GM23248 (cell line): ENCODE data around the gene DNAH14. TPM values are rescaled to one million over a fixed set of nuclear protein-coding genes. Genes with fewer than 3 reads are reported as not detected.

Source experiments
- DNase-seq: peaks from one replicate; pipeline ENCODE4 v3.0.0-alpha.2; 2015
- H2AFZ ChIP-seq: fragments of 200-600 bp; sonication (generic); 2 replicates; pipeline ENCODE4 v1.6.1; 2016; ENCODE audit warnings: antibody characterized with exemption
- H3F3A ChIP-seq: fragments of 200-600 bp; sonication (generic); 2 replicates; pipeline ENCODE4 v1.6.1; 2016; ENCODE audit warnings: mild to moderate bottlenecking, antibody characterized with exemption, mixed run types; ENCODE audit not compliant: insufficient read depth
- H3K27ac ChIP-seq: fragments of 200-600 bp; sonication (generic); 2 replicates; pipeline ENCODE4 v1.5.1; 2016; ENCODE audit warnings: mild to moderate bottlenecking
- H3K27me3 ChIP-seq: fragments of 200-600 bp; sonication (generic); replicated peaks from 2 replicates; pipeline ENCODE4 v1.6.1; 2016; ENCODE audit warnings: mild to moderate bottlenecking; ENCODE audit not compliant: insufficient read depth
- H3K36me3 ChIP-seq: fragments of 200-600 bp; sonication (generic); 2 replicates; pipeline ENCODE4 v1.6.1; 2016; ENCODE audit warnings: low read depth, mild to moderate bottlenecking
- H3K4me1 ChIP-seq: fragments of 200-600 bp; sonication (generic); 2 replicates; pipeline ENCODE4 v1.6.1; 2016; ENCODE audit warnings: mild to moderate bottlenecking; ENCODE audit not compliant: insufficient read depth
- H3K4me2 ChIP-seq: fragments of 200-600 bp; sonication (generic); one replicate; pipeline ENCODE4 v1.6.1; 2016; ENCODE audit warnings: mild to moderate bottlenecking; ENCODE audit not compliant: unreplicated experiment
- H3K4me3 ChIP-seq: fragments of 200-600 bp; sonication (generic); 2 replicates; pipeline ENCODE4 v1.5.1; 2016; ENCODE audit warnings: mild to moderate bottlenecking
- H3K79me2 ChIP-seq: fragments of 200-600 bp; sonication (generic); 2 replicates; pipeline ENCODE4 v1.6.1; 2016; ENCODE audit warnings: mild to moderate bottlenecking; ENCODE audit not compliant: insufficient read depth
- H3K9ac ChIP-seq: fragments of 200-600 bp; sonication (generic); 2 replicates; pipeline ENCODE4 v1.6.1; 2016; ENCODE audit warnings: mild to moderate bottlenecking
- H3K9me2 ChIP-seq: fragments of 200-600 bp; sonication (generic); 2 replicates; pipeline ENCODE4 v1.6.1; 2016; ENCODE audit warnings: mixed run types, mild to moderate bottlenecking, moderate library complexity; ENCODE audit not compliant: insufficient read depth
- H3K9me3 ChIP-seq: fragments of 200-600 bp; sonication (generic); one replicate; pipeline ENCODE4 v1.6.1; 2017; ENCODE audit warnings: low read depth
- H4K20me1 ChIP-seq: fragments of 200-600 bp; sonication (generic); 2 replicates; pipeline ENCODE4 v1.6.0; 2016; ENCODE audit not compliant: insufficient read depth
- EZH2 ChIP-seq: fragments of 200-600 bp; sonication (generic); IDR thresholded peaks from 2 replicates; pipeline ENCODE4 v1.6.1; 2018; ENCODE audit warnings: antibody characterized with exemption, mild to moderate bottlenecking; ENCODE audit not compliant: insufficient read depth, poor library complexity, severe bottlenecking
- EZH2phosphoT487 ChIP-seq: fragments of 200-600 bp; sonication (generic); IDR thresholded peaks from 2 replicates; pipeline ENCODE4 v1.6.1; 2018; ENCODE audit warnings: antibody characterized with exemption, moderate library complexity, mild to moderate bottlenecking, low read depth; ENCODE audit not compliant: insufficient read depth
- WGBS, 2 experiments: methylation state at CpG; one replicate each; pipeline ENCODE4 v1.1.6; 2015 to 2017; ENCODE audit warnings: low lambda C conversion rate in 2 of 2, low coverage in 1 of 2; ENCODE audit errors: missing lambda C conversion rate in 2 of 2; 5-methylcytosine and 5-hydroxymethylcytosine counted together
- in situ Hi-C: fragments of 300-500 bp; cut with MboI; formaldehyde crosslinking; loops from 2 replicates; pipeline ENCODE4 v1.15.0; 2020
- polyA plus RNA-seq: library from polyadenylated mRNA; unstranded; fragments of >200 nt; fragmentation: Nextera tagmentation; extraction: Ambion mirVana; gene quantifications from 2 replicates; pipeline ENCODE4 v1.2.1, GENCODE V29; 2016
- total RNA-seq: library from RNA; depleted of rRNA; stranded (reverse); fragments of >200 nt; shearing (Covaris generic); gene quantifications from 2 replicates; pipeline ENCODE4 v1.2.3, GENCODE V29; 2014

DNAH14 gene
- total and polyA plus RNA-seq, 2 experiments from 2014 or later, result 9.9 to 20.8 TPM

- Histone ChIP-seq H3K79me2 (no peaks in the 10 kb centered on the region), H4K20me1 (no peaks in the 10 kb centered on the region), H3K27ac (no peak overlapping the region), H2AFZ (no peak overlapping the region), H3K4me2 (no peak overlapping the region), H3K9me3 (no peaks in the 10 kb centered on the region), H3K4me3 (no peak overlapping the region), H3K4me1 (peaks cover 12% of the 10 kb centered on the region), H3K9me2 (no peaks in the 10 kb centered on the region), H3K36me3 (no peaks in the 10 kb centered on the region), H3F3A (peaks cover 16% of the 10 kb centered on the region; the same call in 1 of the 2 replicates), H3K9ac (no peak overlapping the region), H3K27me3 (no peaks in the 10 kb centered on the region)
- no peak for DNase-seq
- 48 to 55% methylated on average over 2 of the region's 2 CpGs for WGBS, 2 experiments
- TF ChIP-seq EZH2 (no peak), EZH2phosphoT487 (no peak)
- in situ Hi-C loops, result no loop called here
Measured at GRCh38 chr1:225257081-225257480, 327.6 kb downstream of the DNAH14 start.

- Histone ChIP-seq H3K27me3 (no peaks in the 10 kb centered on the region), H3K9me2 (no peaks in the 10 kb centered on the region), H3K9ac (no peak overlapping the region), H3K9me3 (peaks cover 3% of the 10 kb centered on the region), H4K20me1 (no peaks in the 10 kb centered on the region), H3K4me2 (no peak overlapping the region), H3K79me2 (no peaks in the 10 kb centered on the region), H3K27ac (no peak overlapping the region), H3K4me3 (no peak overlapping the region), H3K4me1 (peaks cover 6% of the 10 kb centered on the region; the same call in 1 of the 2 replicates), H3F3A (peaks cover 5% of the 10 kb centered on the region; the same call in 1 of the 2 replicates), H3K36me3 (no peaks in the 10 kb centered on the region), H2AFZ (no peak overlapping the region)
- TF ChIP-seq EZH2phosphoT487, result no peak
- no peak for TF ChIP-seq EZH2
- in situ Hi-C loops, result no loop called here
- no peak for DNase-seq
Measured at GRCh38 chr1:225258811-225259210, 329.3 kb downstream of the DNAH14 start.

GRCh38 chr1:225259542-225259941 is 330.1 kb downstream of the DNAH14 start:
- H3K4me1 ChIP-seq, result no peaks in the 10 kb centered on the region
- H4K20me1 ChIP-seq, result no peaks in the 10 kb centered on the region
- no peaks in the 10 kb centered on the region for H3K36me3 ChIP-seq
- no peak overlapping the region for H3K27ac ChIP-seq
- TF ChIP-seq EZH2phosphoT487 (no peak), EZH2 (no peak)
- no peak overlapping the region for H2AFZ ChIP-seq
- in situ Hi-C loops, result no loop called here
- no peaks in the 10 kb centered on the region for H3K27me3 ChIP-seq
- no peak overlapping the region for H3K4me2 ChIP-seq
- H3K4me3 ChIP-seq, result no peak overlapping the region
- no peaks in the 10 kb centered on the region for H3K79me2 ChIP-seq
- H3K9me3 ChIP-seq, result peaks cover 3% of the 10 kb centered on the region
- no peaks in the 10 kb centered on the region for H3K9me2 ChIP-seq
- 56 to 63% methylated on average over 1 of the region's 1 CpG for WGBS, 2 experiments
- no peaks in the 10 kb centered on the region for H3F3A ChIP-seq
- no peak overlapping the region for H3K9ac ChIP-seq
- no peak for DNase-seq

- H2AFZ ChIP-seq, result no peak overlapping the region
- no peaks in the 10 kb centered on the region for H3K27me3 ChIP-seq
- no peak for DNase-seq
- no peaks in the 10 kb centered on the region for H3K36me3 ChIP-seq
- H4K20me1 ChIP-seq, result no peaks in the 10 kb centered on the region
- H3F3A ChIP-seq, result no peaks in the 10 kb centered on the region
- 19 to 20% methylated on average over 1 of the region's 1 CpG for WGBS, 2 experiments
- no peak overlapping the region for H3K4me3 ChIP-seq
- no peaks in the 10 kb centered on the region for H3K9me2 ChIP-seq
- no peak overlapping the region for H3K9ac ChIP-seq
- in situ Hi-C loops, result no loop called here
- H3K27ac ChIP-seq, result no peak overlapping the region
- H3K4me1 ChIP-seq, result no peaks in the 10 kb centered on the region
- no peak overlapping the region for H3K4me2 ChIP-seq
- no peaks in the 10 kb centered on the region for H3K79me2 ChIP-seq
- no peak for TF ChIP-seq EZH2
- TF ChIP-seq EZH2phosphoT487, result no peak
- peaks cover 3% of the 10 kb centered on the region for H3K9me3 ChIP-seq
Measured at GRCh38 chr1:225260319-225260718, 330.8 kb downstream of the DNAH14 start.

- DNase-seq, result no peak
- 64 to 65% methylated on average over 3 of the region's 3 CpGs for WGBS, 2 experiments
Measured at GRCh38 chr1:225277445-225277844, 348.0 kb downstream of the DNAH14 start.

More at GRCh38 chr1:225277445-225277844, 348.0 kb downstream of the DNAH14 start:
- H3K4me2 ChIP-seq, result no peak overlapping the region
- no peaks in the 10 kb centered on the region for H3K27me3 ChIP-seq
- no peaks in the 10 kb centered on the region for H3K79me2 ChIP-seq
- no peaks in the 10 kb centered on the region for H3K9me3 ChIP-seq
- no peak overlapping the region for H3K4me3 ChIP-seq
- no peaks in the 10 kb centered on the region for H3K4me1 ChIP-seq
- no peaks in the 10 kb centered on the region for H3K9me2 ChIP-seq
- in situ Hi-C loops, result no loop called here
- no peaks in the 10 kb centered on the region for H3F3A ChIP-seq
- no peak overlapping the region for H3K27ac ChIP-seq
- H3K9ac ChIP-seq, result no peak overlapping the region
- no peaks in the 10 kb centered on the region for H4K20me1 ChIP-seq
- no peaks in the 10 kb centered on the region for H3K36me3 ChIP-seq
- TF ChIP-seq EZH2phosphoT487 (no peak), EZH2 (no peak)
- H2AFZ ChIP-seq, result no peak overlapping the region
